Diencephalon (tissue), 1 donor: ENCODE results near the gene ZFAND5. TPM values are rescaled to one million over a fixed set of nuclear protein-coding genes. Genes with fewer than 3 reads are reported as not detected.

Experiments
- total RNA-seq: library from RNA; depleted of rRNA; stranded (reverse); fragments of >200 nt; gene quantifications from one replicate; pipeline ENCODE4 v1.2.3, GENCODE V29; 2014

ZFAND5 gene
- total RNA-seq = 189 TPM

GRCh38 chr9:72364679-72365524 is at the start of gene ZFAND5:
Gene ZFAND5, minus strand, starts transcription at chr9:72365208. Its CDS starts 4,430 bp downstream, at chr9:72360778.

Other genes with a start within 250 kb of the ZFAND5 start
- gene GDA, start 215.8 kb downstream of the ZFAND5 start, total RNA-seq = 19.1 TPM
- 0.46 TPM for gene TMC1, start 156.4 kb upstream of the ZFAND5 start, total RNA-seq